Keratinocyte (primary cell): Measurements from ENCODE around the gene PDCD7.

Experiments
- EZH2 ChIP-seq: IDR thresholded peaks from one replicate; pipeline ENCODE4 v1.6.1; 2012; ENCODE audit warnings: inconsistent platforms, mild to moderate bottlenecking, low read length, moderate library complexity
- TF ChIP-seq, protein P1 (sequence below), 3 experiments: IDR thresholded peaks in 1 of 3; conservative IDR thresholded peaks in 1 of 3; optimal IDR thresholded peaks in 1 of 3; 2 replicates in 2 of 3; 3 replicates in 1 of 3; pipeline versions ENCODE3 to v1.5.1; 2011; ENCODE audit warnings: low read length in 3 of 3, mild to moderate bottlenecking in 3 of 3, moderate library complexity in 2 of 3, control low read depth in 1 of 3, inconsistent platforms in 1 of 3; ENCODE audit not compliant: insufficient read depth in 2 of 3; ENCODE audit errors: extremely low read depth in 1 of 3

DNA sequence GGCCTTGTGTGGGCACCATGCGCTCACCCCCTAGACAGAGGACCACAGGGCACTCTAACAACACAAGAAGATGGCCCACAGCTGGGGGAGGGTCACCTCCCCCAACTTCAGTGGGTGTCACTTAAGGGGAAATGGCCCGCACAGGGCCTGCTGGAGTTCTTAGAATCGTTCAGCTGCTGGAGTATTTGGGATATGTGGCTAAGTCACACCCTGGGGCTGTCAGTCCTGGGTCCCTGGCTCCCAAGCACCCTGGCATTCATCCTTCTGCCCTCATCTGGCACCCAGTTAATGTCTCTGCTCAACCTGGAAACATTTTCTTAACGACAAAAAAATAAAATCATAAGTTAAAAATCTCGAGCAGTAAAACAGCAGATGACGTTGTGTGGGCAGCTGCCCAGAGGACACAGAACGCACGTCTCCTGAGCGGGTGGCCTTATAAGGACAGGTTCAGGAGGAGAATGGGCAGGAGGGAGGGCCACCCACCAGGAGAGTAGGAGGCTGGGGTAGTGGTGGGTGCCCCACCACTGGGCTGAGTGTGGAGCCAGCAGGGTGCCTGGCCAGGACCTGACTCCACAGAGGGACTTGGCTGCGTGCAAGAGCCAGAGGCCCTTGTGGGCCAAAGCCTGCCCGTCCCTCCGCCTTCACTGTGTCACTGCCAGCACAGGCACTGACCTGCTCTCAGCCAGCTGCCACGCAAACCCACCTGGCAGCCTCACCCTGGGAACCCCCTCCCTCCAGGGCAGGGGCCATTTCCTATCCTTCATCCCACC is 45.5 kb downstream of the PDCD7 start:
- TF ChIP-seq, protein P1, sequence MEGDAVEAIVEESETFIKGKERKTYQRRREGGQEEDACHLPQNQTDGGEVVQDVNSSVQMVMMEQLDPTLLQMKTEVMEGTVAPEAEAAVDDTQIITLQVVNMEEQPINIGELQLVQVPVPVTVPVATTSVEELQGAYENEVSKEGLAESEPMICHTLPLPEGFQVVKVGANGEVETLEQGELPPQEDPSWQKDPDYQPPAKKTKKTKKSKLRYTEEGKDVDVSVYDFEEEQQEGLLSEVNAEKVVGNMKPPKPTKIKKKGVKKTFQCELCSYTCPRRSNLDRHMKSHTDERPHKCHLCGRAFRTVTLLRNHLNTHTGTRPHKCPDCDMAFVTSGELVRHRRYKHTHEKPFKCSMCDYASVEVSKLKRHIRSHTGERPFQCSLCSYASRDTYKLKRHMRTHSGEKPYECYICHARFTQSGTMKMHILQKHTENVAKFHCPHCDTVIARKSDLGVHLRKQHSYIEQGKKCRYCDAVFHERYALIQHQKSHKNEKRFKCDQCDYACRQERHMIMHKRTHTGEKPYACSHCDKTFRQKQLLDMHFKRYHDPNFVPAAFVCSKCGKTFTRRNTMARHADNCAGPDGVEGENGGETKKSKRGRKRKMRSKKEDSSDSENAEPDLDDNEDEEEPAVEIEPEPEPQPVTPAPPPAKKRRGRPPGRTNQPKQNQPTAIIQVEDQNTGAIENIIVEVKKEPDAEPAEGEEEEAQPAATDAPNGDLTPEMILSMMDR (optimal IDR thresholded peaks at IDR 0.05 in 1 of 3, IDR thresholded peaks at IDR 0.05 in 1 of 3, conservative IDR thresholded peaks at IDR 0.05 in 1 of 3; ENCODE audit: extremely low read depth in 1 of 3, insufficient read depth in 2 of 3, low read length in 3 of 3), result no peak
- TF ChIP-seq EZH2, result no peak
